GM06990 (cell line): ENCODE data around the gene STXBP6.

Experiments
- DNase-seq: peaks from one replicate; pipeline ENCODE4 v3.0.0-alpha.2; 2011; ENCODE audit not compliant: insufficient read length; ENCODE audit errors: extremely low read depth
- H3K27me3 ChIP-seq: replicated peaks from 2 replicates; pipeline ENCODE4 v1.6.0; 2011; ENCODE audit warnings: low read length; ENCODE audit not compliant: control insufficient read depth, insufficient read depth
- H3K36me3 ChIP-seq: 2 replicates; pipeline ENCODE4 v1.5.1; 2011; ENCODE audit warnings: low read length; ENCODE audit not compliant: control insufficient read depth, insufficient read depth
- H3K4me3 ChIP-seq: replicated peaks from 2 replicates; pipeline ENCODE4 v1.5.1; 2011; ENCODE audit warnings: low read depth, mild to moderate bottlenecking, control low read depth, low read length
- TF ChIP-seq, protein P1 (sequence below): IDR thresholded peaks from 2 replicates; pipeline ENCODE4 v1.5.1; 2011; ENCODE audit warnings: low read length, control low read depth, mild to moderate bottlenecking, inconsistent platforms; ENCODE audit not compliant: insufficient read depth, poor library complexity, severe bottlenecking

STXBP6 gene

DNA sequence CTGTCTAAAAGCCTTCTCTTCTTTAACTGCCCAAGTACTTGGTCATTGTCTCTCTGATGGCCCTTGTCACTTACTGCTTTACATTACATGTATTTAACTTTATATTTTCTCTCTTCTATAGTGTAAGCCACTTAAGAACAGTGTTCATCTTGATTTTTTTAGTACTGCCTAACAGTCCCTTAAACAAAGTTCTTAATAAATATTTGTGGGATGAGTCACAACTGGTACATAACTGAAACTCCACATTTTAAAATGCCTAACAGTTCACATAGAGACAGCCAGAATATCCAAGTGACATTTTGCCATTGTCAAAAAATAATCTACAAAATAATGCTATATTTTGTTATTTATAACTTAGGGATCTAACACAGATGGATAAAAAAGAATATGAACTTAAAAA, 146.6 kb downstream of the STXBP6 start:
- Histone ChIP-seq H3K27me3 (no peaks in the 10 kb centered on the region), H3K36me3 (no peaks in the 10 kb centered on the region), H3K4me3 (no peak overlapping the region)
- DNase-seq, result no peak
- TF ChIP-seq, protein P1, sequence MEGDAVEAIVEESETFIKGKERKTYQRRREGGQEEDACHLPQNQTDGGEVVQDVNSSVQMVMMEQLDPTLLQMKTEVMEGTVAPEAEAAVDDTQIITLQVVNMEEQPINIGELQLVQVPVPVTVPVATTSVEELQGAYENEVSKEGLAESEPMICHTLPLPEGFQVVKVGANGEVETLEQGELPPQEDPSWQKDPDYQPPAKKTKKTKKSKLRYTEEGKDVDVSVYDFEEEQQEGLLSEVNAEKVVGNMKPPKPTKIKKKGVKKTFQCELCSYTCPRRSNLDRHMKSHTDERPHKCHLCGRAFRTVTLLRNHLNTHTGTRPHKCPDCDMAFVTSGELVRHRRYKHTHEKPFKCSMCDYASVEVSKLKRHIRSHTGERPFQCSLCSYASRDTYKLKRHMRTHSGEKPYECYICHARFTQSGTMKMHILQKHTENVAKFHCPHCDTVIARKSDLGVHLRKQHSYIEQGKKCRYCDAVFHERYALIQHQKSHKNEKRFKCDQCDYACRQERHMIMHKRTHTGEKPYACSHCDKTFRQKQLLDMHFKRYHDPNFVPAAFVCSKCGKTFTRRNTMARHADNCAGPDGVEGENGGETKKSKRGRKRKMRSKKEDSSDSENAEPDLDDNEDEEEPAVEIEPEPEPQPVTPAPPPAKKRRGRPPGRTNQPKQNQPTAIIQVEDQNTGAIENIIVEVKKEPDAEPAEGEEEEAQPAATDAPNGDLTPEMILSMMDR, result no peak

DNA sequence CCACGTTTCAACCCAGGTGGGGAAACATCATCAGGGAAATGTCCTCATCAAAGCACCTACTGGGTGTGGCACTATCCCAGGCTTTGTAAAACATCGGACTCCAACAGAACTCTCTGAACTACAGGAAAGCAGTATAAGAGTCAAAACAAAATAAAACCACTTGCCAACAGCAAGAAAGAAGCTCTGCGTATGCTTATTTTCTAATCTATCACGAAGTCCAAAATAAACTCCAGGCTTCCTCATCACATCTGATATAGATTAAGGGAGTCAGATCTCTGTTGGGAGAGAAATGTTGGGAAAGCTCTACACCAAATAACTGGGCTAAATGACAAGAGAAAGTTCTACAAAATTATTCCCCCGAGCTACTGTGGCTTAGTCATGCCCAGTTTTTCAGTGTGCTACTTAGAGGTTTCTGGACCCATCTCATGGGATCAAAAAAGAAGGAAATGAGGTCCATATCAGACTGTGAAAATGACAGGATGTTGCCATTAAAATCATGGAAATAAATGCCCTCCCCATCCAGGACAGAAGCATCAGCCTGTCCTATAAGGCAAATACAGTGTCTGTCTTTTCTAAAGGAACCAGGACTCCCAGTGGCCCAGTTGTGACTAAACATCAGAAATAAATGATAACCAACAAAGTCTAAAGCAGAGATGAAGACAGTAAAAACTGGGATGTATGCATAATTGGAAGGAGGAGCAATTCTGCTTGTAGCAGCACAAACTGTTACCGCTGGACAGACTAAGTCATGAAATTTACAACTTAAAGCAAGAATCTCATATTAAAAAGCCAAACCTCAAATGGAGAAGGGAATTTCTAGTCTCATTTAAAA, 149.5 kb downstream of the STXBP6 start:
- Histone ChIP-seq H3K4me3 (no peak overlapping the region), H3K36me3 (no peaks in the 10 kb centered on the region), H3K27me3 (no peaks in the 10 kb centered on the region)
- TF ChIP-seq, protein P1, result no peak
- no peak for DNase-seq

DNA sequence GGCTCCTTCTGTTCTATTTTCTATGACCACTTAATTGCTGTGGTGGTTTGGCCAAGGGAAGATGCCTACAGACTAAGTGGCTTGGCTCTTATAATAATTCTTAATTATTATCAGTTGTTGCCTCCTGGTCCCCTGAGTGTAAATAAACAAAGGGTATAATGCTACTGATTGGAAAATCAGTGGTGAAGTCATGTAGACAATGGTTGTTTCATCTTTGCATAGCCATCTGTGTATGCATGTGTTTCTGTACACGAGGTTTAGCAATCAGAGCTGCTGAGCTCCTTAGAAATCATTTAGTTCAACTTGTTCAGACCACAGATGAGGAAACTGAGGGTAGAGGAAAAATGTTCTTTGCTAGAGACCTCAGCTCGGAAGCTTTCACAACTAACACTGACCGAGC, 152.2 kb downstream of the STXBP6 start:
- Histone ChIP-seq H3K4me3 (no peak overlapping the region), H3K27me3 (no peaks in the 10 kb centered on the region; the same call in 1 of the 2 replicates), H3K36me3 (no peaks in the 10 kb centered on the region)
- TF ChIP-seq, protein P1, result no peak
- no peak for DNase-seq

DNA sequence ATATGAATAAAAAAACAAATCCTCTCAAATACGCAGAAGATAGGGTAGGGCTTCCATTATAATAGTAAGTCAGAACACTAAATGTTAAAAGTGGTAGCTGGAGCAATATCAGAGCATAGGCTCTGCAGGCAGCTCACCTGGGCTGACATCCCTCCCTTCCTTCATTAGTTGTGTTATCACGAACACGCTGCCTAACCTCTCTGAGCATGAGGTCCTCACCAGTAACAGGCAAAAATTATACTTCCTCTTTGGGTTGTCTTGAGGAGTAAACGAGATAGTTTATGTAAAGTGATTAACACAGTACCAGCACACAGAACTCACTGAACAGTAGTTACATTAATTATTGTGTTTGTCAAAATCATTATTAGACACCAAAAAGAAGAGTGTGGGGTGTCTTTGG, 154.3 kb downstream of the STXBP6 start:
- H3K4me3 ChIP-seq, result no peak overlapping the region
- no peaks in the 10 kb centered on the region; the same call in 1 of the 2 replicates for H3K27me3 ChIP-seq
- TF ChIP-seq, protein P1, result no peak
- DNase-seq, result no peak
- H3K36me3 ChIP-seq, result no peaks in the 10 kb centered on the region

DNA sequence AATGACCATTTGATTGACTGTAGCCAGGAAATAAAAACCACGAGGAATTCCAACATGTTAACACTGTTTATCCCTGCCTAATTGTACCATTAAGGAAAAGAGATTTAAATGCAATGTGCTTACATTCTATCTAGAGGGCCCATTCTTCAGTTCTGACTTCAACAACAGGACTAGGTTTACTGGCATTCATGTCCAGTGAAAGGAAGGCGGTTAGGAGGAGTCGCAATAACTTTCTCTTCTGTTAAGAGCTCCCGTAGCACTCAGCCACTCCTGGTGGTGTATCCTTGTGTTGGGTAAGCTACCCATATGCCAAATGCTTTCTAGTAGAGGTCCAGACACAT, 154.7 kb downstream of the STXBP6 start:
- TF ChIP-seq, protein P1, result no peak
- DNase-seq, result no peak
- H3K4me3 ChIP-seq, result no peak overlapping the region
- no peaks in the 10 kb centered on the region; the same call in 1 of the 2 replicates for H3K27me3 ChIP-seq
- no peaks in the 10 kb centered on the region for H3K36me3 ChIP-seq
